ENCODE data around the gene LYPD6B. TPM values are rescaled to one million over a fixed set of nuclear protein-coding genes. Genes with fewer than 3 reads are reported as not detected.
A peak's percentile ranks its signal among the peaks of the same experiment; 100 is the strongest.

The LYPD6B gene
- not detected for total RNA-seq

GRCh38 chr2:149038442-149039212, at the start of gene LYPD6B:
Gene LYPD6B (plus strand): TSS chr2:149038699. CDS start chr2:149130949, 92,250 bp downstream.
- peaks cover 50% of the 10 kb centered on the region for H3K27me3 Mint-ChIP-seq
- ChIA-PET CTCF (interaction anchor here (0.8 to 2.9 kb wide), 6 partner anchors 9 to 275 kb away, joined by 3 to 16 read pairs (median 3); no protein-coding TSS in a partner anchor), POLR2A (no interaction called here)
- no peak within 1 kb of the TSS for H3K27ac Mint-ChIP-seq
- no peaks in the 10 kb centered on the region for H3K9me3 Mint-ChIP-seq
- ATAC-seq: peak; percentile 37
- no peaks in the 10 kb centered on the region for H3K36me3 Mint-ChIP-seq (ENCODE audit: low read depth)
- intact Hi-C loops (cut with micrococcal nuclease): no loop called here
- no peak for TF ChIP-seq CTCF (IDR thresholded peaks at IDR 0.05)
- H3K4me1 Mint-ChIP-seq (ENCODE audit: low read depth): no peaks in the 10 kb centered on the region
- DNase-seq: no peak
- H3K4me3 Mint-ChIP-seq: no peak within 1 kb of the TSS

- Mint-ChIP-seq H3K4me3 (no peak overlapping the region), H3K27me3 (peaks cover 1% of the 10 kb centered on the region), H3K4me1 (ENCODE audit: low read depth) (peaks cover 2% of the 10 kb centered on the region), H3K9me3 (no peaks in the 10 kb centered on the region), H3K27ac (no peak overlapping the region), H3K36me3 (ENCODE audit: low read depth) (no peaks in the 10 kb centered on the region)
- intact Hi-C loops (cut with micrococcal nuclease): loop anchor here (5.0 to 10.0 kb wide), 2 partner anchors 425 to 1053 kb away; no protein-coding TSS in a partner anchor
- TF ChIP-seq CTCF (IDR thresholded peaks at IDR 0.05): peak; percentile 74
- ChIA-PET POLR2A (no interaction called here), CTCF (interaction anchor here (0.7 to 1.5 kb wide), 14 partner anchors 9 to 1000 kb away, joined by 3 to 10 read pairs (median 4); no protein-coding TSS in a partner anchor)
- ATAC-seq (peak; percentile 92), DNase-seq (peak; percentile 72)
Observed at GRCh38 chr2:148989882-148990493, 48.5 kb upstream of the LYPD6B start.

- ChIA-PET POLR2A (no interaction called here), CTCF (interaction anchor here (1.2 to 1.5 kb wide), 3 partner anchors 16 to 453 kb away, joined by 4 to 10 read pairs (median 6); no protein-coding TSS in a partner anchor)
- peaks cover 2% of the 10 kb centered on the region for H3K4me1 Mint-ChIP-seq (ENCODE audit: low read depth)
- no peak overlapping the region for H3K27ac Mint-ChIP-seq
- ATAC-seq (no peak), DNase-seq (no peak)
- H3K36me3 Mint-ChIP-seq (ENCODE audit: low read depth): no peaks in the 10 kb centered on the region
- H3K4me3 Mint-ChIP-seq: no peak overlapping the region
- H3K27me3 Mint-ChIP-seq: peaks cover 1% of the 10 kb centered on the region
- TF ChIP-seq CTCF (IDR thresholded peaks at IDR 0.05): no peak
- H3K9me3 Mint-ChIP-seq: no peaks in the 10 kb centered on the region
- intact Hi-C loops (cut with micrococcal nuclease): loop anchor here (10.0 kb wide), 1 partner anchor 426 kb away; no protein-coding TSS in a partner anchor
Observed at GRCh38 chr2:148990968-148991367, 47.5 kb upstream of the LYPD6B start.

GRCh38 chr2:148992448-148992847, 46.1 kb upstream of the LYPD6B start:
- peaks cover 2% of the 10 kb centered on the region for H3K4me1 Mint-ChIP-seq (ENCODE audit: low read depth)
- no peaks in the 10 kb centered on the region for H3K36me3 Mint-ChIP-seq (ENCODE audit: low read depth)
- intact Hi-C loops (cut with micrococcal nuclease): loop anchor here (10.0 kb wide), 1 partner anchor 428 kb away; no protein-coding TSS in a partner anchor
- ChIA-PET POLR2A (no interaction called here), CTCF (interaction anchor here (1.3 to 1.4 kb wide), 2 partner anchors 25 to 26 kb away, joined by 3 to 4 read pairs; no protein-coding TSS in a partner anchor)
- no peak overlapping the region for H3K27ac Mint-ChIP-seq
- H3K4me3 Mint-ChIP-seq: no peak overlapping the region
- peaks cover 1% of the 10 kb centered on the region for H3K27me3 Mint-ChIP-seq
- DNase-seq (no peak), ATAC-seq (no peak)
- no peak for TF ChIP-seq CTCF (IDR thresholded peaks at IDR 0.05)
- H3K9me3 Mint-ChIP-seq: no peaks in the 10 kb centered on the region

Data from activated CD8-positive, alpha-beta T cell treated with anti-CD3 and anti-CD28 coated beads for 36 hours (primary cell).